Inferior parietal cortex (tissue), 1 donor: ENCODE data around the gene TRIM9.

Experiments
- DNase-seq: peaks from one replicate; pipeline ENCODE4 v3.0.0-alpha.2; 2016; ENCODE audit errors: extremely low spot score

TRIM9 gene

GRCh38 chr14:50935126-50936015, 159.5 kb downstream of the TRIM9 start:
- no peak for DNase-seq

- no peak for DNase-seq
Measured at GRCh38 chr14:50932592-50933495, 162.1 kb downstream of the TRIM9 start.

GRCh38 chr14:50932156-50932555, 162.7 kb downstream of the TRIM9 start:
- DNase-seq: no peak

GRCh38 chr14:50931559-50931958, 163.3 kb downstream of the TRIM9 start:
- no peak for DNase-seq

GRCh38 chr14:50929506-50929905, 165.4 kb downstream of the TRIM9 start:
- DNase-seq: no peak

- DNase-seq: no peak
Measured at GRCh38 chr14:50928002-50928635, 166.8 kb downstream of the TRIM9 start.

GRCh38 chr14:50926851-50927386, 168.0 kb downstream of the TRIM9 start:
- DNase-seq: no peak
